Adrenal gland (tissue), 5 donors: Measurements from ENCODE around the gene RPS6KA1.

Source experiments
- CTCF ChIP-seq, 6 experiments: fragments of 450-650 bp in 4 of 6; fragments of 200-600 bp in 2 of 6; sonication (generic) in 1 of 6; IDR thresholded peaks; 1 replicate in 5 of 6; 2 replicates in 1 of 6; pipeline versions ENCODE4 v1.5.1 to v1.8.0; 2016 to 2021; ENCODE audit warnings: antibody characterized with exemption in 6 of 6, mild to moderate bottlenecking in 2 of 6, moderate library complexity in 1 of 6
- POLR2A ChIP-seq, 2 donors: fragments of 450-650 bp; IDR thresholded peaks; one replicate each; pipeline ENCODE4 v1.6.1; 2017; ENCODE audit warnings: antibody characterized with exemption in 2 of 2, mild to moderate bottlenecking in 2 of 2, moderate library complexity in 1 of 2
- donor health status: DM: no; HTN: no; CAD: no.

GRCh38 chr1:26543462-26543861 lies 13.9 kb downstream of the RPS6KA1 start:
- no peak for TF ChIP-seq CTCF (IDR thresholded peaks at IDR 0.05)
- TF ChIP-seq POLR2A (IDR thresholded peaks at IDR 0.05), result no peak
